Mammary epithelial cell (primary cell): ENCODE results near the gene ROBO4.
A peak's percentile ranks its signal among the peaks of the same experiment; 100 is the strongest.

Source experiments
- CTCF ChIP-seq, 2 donors: IDR thresholded peaks in 1 of 2; conservative IDR thresholded peaks in 1 of 2; 2 replicates each; pipeline ENCODE4 v1.5.1; 2011 to 2012; ENCODE audit warnings: inconsistent platforms in 2 of 2, low read length in 2 of 2, mild to moderate bottlenecking in 2 of 2, control low read depth in 1 of 2, low read depth in 1 of 2; ENCODE audit not compliant: insufficient read depth in 1 of 2; ENCODE audit errors: extremely low read depth in 1 of 2
- EZH2 ChIP-seq: IDR thresholded peaks from 2 replicates; pipeline ENCODE4 v1.6.1; 2012; ENCODE audit warnings: low read length, inconsistent platforms, borderline replicate concordance

GRCh38 chr11:124839128-124839971, 58.3 kb downstream of the ROBO4 start:
- no peak for TF ChIP-seq CTCF (conservative IDR thresholded peaks at IDR 0.05 in 1 of 2, IDR thresholded peaks at IDR 0.05 in 1 of 2; ENCODE audit: extremely low read depth in 1 of 2, insufficient read depth in 1 of 2, low read depth in 1 of 2, low read length in 2 of 2)
- TF ChIP-seq EZH2 = peak; percentile 81
